Measurements from ENCODE around the gene NBPF3. TPM values are rescaled to one million over a fixed set of nuclear protein-coding genes. Genes with fewer than 3 reads are reported as not detected.
"Not testable (repeated sequence)": the region's sequence is repeated elsewhere in the genome, so short reads cannot be mapped to it uniquely, and the experiment has no call there.

Gene NBPF3
- total and polyA plus RNA-seq, 4 donors, result 1.4 to 4.0 (median 1.7) TPM

GRCh38 chr1:21437341-21437640 is 2.6 kb upstream of the NBPF3 start:
- Histone ChIP-seq H3K9ac (ENCODE audit: low read depth in 1 of 2, low read length in 2 of 2) (no peak overlapping the region), H3K4me1 (ENCODE audit: control insufficient read depth in 4 of 4, insufficient read depth in 4 of 4, low read length in 3 of 4) (peaks cover 0 to 6% (median 4%) of the 10 kb centered on the region in 4 donors), H3K27me3 (ENCODE audit: control insufficient read depth in 4 of 4, insufficient read depth in 4 of 4, low read length in 3 of 4) (no peaks in the 10 kb centered on the region), H3K27ac (ENCODE audit: low read depth in 1 of 2, low read length in 2 of 2) (no peak overlapping the region), H3K4me3 (ENCODE audit: low read depth in 1 of 3, low read length in 3 of 3) (no peak overlapping the region), H3K36me3 (ENCODE audit: control insufficient read depth in 4 of 4, insufficient read depth in 3 of 4, low read depth in 1 of 4, low read length in 3 of 4) (no peaks in the 10 kb centered on the region), H3K9me3 (ENCODE audit: control insufficient read depth in 4 of 4, low read length in 3 of 4) (no peaks in the 10 kb centered on the region)
- TF ChIP-seq JUND (IDR thresholded peaks at IDR 0.05), result no peak
- DNase-seq (ENCODE audit: low spot score), result no peak
- WGBS, result 67% methylated on average over 15 of the region's 15 CpGs

GRCh38 chr1:21438646-21439312 is 1.2 kb upstream of the NBPF3 start:
- not testable (repeated sequence) for H3K27me3 ChIP-seq (ENCODE audit: control insufficient read depth in 4 of 4, insufficient read depth in 4 of 4, low read length in 3 of 4); H3K9ac ChIP-seq (ENCODE audit: low read depth in 1 of 2, low read length in 2 of 2); H3K36me3 ChIP-seq (ENCODE audit: control insufficient read depth in 4 of 4, insufficient read depth in 3 of 4, low read depth in 1 of 4, low read length in 3 of 4); DNase-seq (ENCODE audit: low spot score); H3K27ac ChIP-seq (ENCODE audit: low read depth in 1 of 2, low read length in 2 of 2); H3K9me3 ChIP-seq (ENCODE audit: control insufficient read depth in 4 of 4, low read length in 3 of 4); H3K4me3 ChIP-seq (ENCODE audit: low read depth in 1 of 3, low read length in 3 of 3); H3K4me1 ChIP-seq (ENCODE audit: control insufficient read depth in 4 of 4, insufficient read depth in 4 of 4, low read length in 3 of 4)
- 85% methylated on average over 12 of the region's 12 CpGs for WGBS

GRCh38 chr1:21439345-21439720 is 604 bp upstream of the NBPF3 start:
- Histone ChIP-seq H3K9me3 (ENCODE audit: control insufficient read depth in 4 of 4, low read length in 3 of 4) (no peaks in the 10 kb centered on the region), H3K9ac (ENCODE audit: low read depth in 1 of 2, low read length in 2 of 2) (no peak overlapping the region), H3K4me3 (ENCODE audit: low read depth in 1 of 3, low read length in 3 of 3) (peak overlapping the region in 1 of 3 donors; percentile 79), H3K4me1 (ENCODE audit: control insufficient read depth in 4 of 4, insufficient read depth in 4 of 4, low read length in 3 of 4) (peaks cover 0 to 6% (median 4%) of the 10 kb centered on the region in 4 donors), H3K36me3 (ENCODE audit: control insufficient read depth in 4 of 4, insufficient read depth in 3 of 4, low read depth in 1 of 4, low read length in 3 of 4) (no peaks in the 10 kb centered on the region), H3K27ac (ENCODE audit: low read depth in 1 of 2, low read length in 2 of 2) (no peak overlapping the region), H3K27me3 (ENCODE audit: control insufficient read depth in 4 of 4, insufficient read depth in 4 of 4, low read length in 3 of 4) (no peaks in the 10 kb centered on the region)
- no peak for DNase-seq (ENCODE audit: low spot score)
- TF ChIP-seq HNF4G (IDR thresholded peaks at IDR 0.05) (no peak), MAX (IDR thresholded peaks at IDR 0.05) (no peak), EGR1 (IDR thresholded peaks at IDR 0.05; ENCODE audit: low read depth in 2 of 2) (no peak), RAD21 (IDR thresholded peaks at IDR 0.05) (no peak), CTCF (IDR thresholded peaks at IDR 0.05; ENCODE audit: low read depth, low read length, missing input control) (no peak), NR2F2 (IDR thresholded peaks at IDR 0.05) (no peak), FOXA1 (IDR thresholded peaks at IDR 0.05) (no peak), FOXA2 (IDR thresholded peaks at IDR 0.05) (no peak), HNF4A (conservative IDR thresholded peaks at IDR 0.05) (no peak), GABPA (IDR thresholded peaks at IDR 0.05 in 1 of 2, conservative IDR thresholded peaks at IDR 0.05 in 1 of 2) (no peak), JUND (IDR thresholded peaks at IDR 0.05) (no peak), YY1 (IDR thresholded peaks at IDR 0.05) (no peak), TAF1 (conservative IDR thresholded peaks at IDR 0.05) (no peak), REST (IDR thresholded peaks at IDR 0.05) (no peak), SP1 (IDR thresholded peaks at IDR 0.05) (no peak), RXRA (IDR thresholded peaks at IDR 0.05) (no peak), ZBTB33 (IDR thresholded peaks at IDR 0.05) (no peak), ATF3 (IDR thresholded peaks at IDR 0.05) (no peak)
- WGBS, result 38% methylated on average over 7 of the region's 7 CpGs

GRCh38 chr1:21440630-21441125 is 741 bp downstream of the NBPF3 start:
- not testable (repeated sequence) for H3K4me1 ChIP-seq (ENCODE audit: control insufficient read depth in 4 of 4, insufficient read depth in 4 of 4, low read length in 3 of 4); H3K27me3 ChIP-seq (ENCODE audit: control insufficient read depth in 4 of 4, insufficient read depth in 4 of 4, low read length in 3 of 4); H3K9ac ChIP-seq (ENCODE audit: low read depth in 1 of 2, low read length in 2 of 2); H3K9me3 ChIP-seq (ENCODE audit: control insufficient read depth in 4 of 4, low read length in 3 of 4); H3K27ac ChIP-seq (ENCODE audit: low read depth in 1 of 2, low read length in 2 of 2); H3K36me3 ChIP-seq (ENCODE audit: control insufficient read depth in 4 of 4, insufficient read depth in 3 of 4, low read depth in 1 of 4, low read length in 3 of 4); DNase-seq (ENCODE audit: low spot score)
- WGBS, result 23% methylated on average over 21 of the region's 21 CpGs
- H3K4me3 ChIP-seq (ENCODE audit: low read depth in 1 of 3, low read length in 3 of 3), result peak overlapping the region in 1 of 3 donors; percentile 79
